COR-L47 (cell line): ENCODE results near the gene TCEA2.
A peak's percentile ranks its signal among the peaks of the same experiment; 100 is the strongest.

ENCODE experiments used
- DNase-seq: peaks from one replicate; lab custom pipeline; 2025; lab: John Stamatoyannopoulos, UW

Gene TCEA2

DNA sequence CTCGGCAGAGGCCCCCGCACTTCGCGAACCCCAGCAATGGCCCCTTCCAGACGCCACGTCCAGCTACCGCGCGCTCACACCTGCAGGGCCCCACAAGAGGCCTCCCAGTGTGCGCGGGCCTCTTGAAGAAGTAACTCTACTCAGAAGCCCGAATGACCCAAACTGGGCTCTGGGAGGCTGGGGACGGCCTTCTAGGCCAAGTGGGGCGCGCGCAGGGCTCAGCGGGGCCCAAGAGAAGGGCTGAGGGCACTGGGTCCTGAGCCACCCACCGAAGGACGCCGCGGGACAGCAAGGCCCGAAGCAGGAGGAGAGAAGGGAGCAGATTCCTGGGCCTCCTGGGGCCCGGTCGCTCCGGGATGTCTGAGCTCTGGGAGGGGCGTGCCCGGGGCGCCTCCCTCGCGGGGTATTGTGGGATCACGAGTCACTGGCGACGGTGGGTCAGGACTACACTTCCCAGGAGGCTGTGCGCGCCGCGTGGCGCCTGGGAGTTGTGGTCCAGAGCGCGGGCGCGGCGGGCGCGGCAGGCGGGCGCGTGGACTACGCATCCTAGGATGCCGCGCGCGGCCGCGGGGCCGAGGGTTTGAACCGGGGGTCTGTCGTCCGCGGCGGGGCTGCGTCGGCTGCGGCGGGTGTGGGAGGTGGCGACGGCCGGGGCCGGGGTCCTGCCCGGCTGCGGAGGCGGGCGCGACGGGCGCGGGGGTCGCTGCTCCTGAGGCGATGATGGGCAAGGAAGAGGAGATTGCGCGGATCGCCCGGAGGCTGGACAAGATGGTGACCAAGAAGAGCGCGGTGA is at the start of gene TCEA2:
Gene TCEA2 (plus strand): TSS at position 603 of the 793 bp plus-strand sequence. CDS start 115 bp downstream, at position 718.
- peak; percentile 93 for DNase-seq

DNA sequence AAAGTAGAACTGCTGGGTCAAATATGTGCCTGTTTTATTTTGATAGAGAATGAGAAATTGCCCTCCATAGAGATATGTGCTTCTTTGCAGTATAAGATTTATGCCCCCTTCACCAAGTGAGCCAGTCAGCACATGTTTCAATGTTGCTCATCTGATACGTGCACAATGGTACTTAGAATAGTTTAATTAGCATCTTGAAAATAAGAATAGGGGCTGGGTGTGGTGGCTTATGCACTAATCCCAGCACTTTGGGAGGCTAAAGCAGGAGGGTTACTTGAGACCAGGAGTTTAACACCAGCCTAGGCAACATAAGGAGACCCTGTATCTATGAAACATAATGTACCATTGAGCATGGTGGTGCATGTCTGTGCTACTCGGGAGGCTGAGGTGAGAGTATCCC is 47.4 kb upstream of the TCEA2 start:
- DNase-seq, result no peak

DNA sequence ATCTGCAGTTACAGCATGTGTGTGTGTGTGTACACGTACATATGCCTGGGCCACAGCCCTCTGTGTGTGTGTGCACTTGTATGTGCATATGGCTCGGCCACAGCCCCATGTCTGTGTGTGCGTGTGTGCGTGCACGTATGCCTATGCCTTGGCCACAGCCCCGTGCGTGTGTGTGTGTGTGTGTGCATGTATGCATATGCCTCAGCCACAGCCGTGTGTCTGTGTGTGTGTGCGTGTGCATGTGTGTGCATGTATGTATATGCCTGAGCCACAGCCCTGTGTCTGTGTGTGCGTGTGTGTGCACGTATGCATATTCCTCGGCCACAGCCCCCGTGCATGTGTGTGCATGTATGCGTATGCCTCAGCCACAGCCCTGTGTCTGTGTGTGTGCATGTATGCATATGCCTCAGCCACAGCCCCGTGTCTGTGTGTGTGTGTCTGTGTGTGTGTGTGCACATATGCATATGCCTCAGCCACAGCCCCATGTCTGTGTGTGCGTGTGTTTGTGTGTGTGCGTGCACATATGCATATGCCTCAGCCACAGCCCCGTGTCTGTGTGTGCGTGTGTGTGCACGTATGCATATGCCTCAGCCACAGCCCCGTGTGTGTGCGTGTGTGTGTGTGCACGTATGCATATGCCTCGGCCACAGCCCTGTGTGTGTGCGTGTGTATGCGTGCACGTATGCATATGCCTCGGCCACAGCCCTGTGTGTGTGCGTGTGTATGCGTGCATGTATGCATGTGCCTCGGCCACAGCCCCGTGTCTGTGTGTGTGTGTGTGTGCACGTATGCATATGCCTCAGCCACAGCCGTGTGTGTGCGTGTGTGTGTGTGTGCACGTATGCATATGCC is 41.6 kb upstream of the TCEA2 start:
- DNase-seq, result no peak

GRCh38 chr20:64022671-64023360 is 40.2 kb upstream of the TCEA2 start:
- no peak for DNase-seq

DNA sequence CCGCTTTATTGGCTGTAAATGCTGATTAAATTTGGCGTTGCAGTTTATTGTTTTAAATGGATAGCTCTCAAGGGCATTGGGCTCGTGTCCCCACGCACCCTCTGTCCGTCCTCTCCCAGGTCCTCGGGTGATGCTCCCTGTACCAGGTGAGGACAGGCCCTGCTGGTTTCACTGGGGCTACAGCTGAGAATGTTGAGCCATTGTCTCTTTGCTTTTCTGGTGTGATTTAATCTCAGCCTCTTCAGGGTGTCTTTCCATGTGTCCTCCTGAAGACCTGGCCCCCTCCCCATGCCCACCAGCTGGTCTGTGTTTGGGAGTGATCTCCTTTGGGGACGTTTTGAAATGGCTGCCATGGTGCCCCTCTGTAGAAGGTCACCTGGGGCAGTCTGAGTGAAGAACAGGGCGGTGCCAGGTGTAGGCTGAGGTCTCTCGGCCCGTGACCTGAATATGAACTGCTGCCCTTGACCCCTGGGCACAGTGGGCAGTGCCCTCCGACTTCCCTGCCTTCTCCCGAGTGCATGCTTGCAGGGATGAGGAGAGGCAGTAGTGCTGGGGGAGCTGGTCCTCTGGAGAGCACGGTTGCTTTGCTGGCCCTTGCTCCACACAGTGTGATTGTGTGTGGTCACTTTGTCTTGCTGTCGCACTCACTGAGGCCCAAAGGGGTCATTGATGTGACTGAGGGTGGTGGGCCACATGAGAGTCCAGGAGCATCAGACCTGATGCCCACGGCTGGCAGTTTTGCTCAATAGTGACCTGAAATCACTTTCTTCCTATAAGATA is 39.4 kb upstream of the TCEA2 start:
- no peak for DNase-seq

DNA sequence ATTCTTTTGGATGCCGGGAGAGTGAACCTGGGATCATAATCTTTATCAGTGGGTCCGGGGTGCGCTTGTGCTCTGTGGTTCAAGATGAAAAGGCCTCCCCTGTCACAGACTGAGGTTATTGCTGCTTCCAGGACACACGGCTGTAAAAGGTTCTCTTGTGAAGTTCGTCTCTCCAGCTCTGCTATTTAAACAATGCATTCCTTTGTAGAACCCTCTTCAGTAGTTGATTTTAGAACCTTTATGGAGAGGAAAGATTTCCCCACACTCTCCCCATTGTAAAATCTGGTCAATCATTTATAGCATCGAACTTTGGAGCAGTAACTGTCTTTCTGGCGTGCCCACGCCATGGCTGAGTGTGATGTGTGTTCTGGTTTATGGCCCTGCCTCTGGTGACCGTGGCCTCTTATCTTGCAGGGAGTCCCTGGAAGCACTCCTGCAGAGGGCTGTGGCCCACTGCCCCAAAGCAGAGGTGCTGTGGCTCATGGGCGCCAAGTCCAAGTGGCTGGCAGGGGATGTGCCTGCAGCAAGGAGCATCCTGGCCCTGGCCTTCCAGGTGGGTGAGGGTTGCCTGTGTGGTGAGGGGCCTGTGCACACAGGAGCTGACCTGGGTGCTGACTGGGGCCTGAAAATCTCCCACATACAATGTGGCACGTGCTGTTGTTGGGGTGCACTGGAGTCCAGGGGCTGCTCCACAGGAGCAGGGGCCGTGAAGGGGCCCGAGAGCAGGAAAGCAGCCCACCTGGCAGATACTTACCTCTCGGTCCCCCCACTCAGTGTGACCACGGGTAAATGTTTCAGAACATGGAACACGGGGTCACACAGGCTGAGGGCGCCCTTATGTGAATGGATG is 38.6 kb upstream of the TCEA2 start:
- DNase-seq, result no peak

GRCh38 chr20:64025101-64025825 is 37.7 kb upstream of the TCEA2 start:
- DNase-seq, result no peak

- DNase-seq, result no peak
Observed at GRCh38 chr20:64025826-64026412, 37.1 kb upstream of the TCEA2 start.

- DNase-seq, result no peak
Observed at GRCh38 chr20:64027981-64028685, 34.9 kb upstream of the TCEA2 start.

DNA sequence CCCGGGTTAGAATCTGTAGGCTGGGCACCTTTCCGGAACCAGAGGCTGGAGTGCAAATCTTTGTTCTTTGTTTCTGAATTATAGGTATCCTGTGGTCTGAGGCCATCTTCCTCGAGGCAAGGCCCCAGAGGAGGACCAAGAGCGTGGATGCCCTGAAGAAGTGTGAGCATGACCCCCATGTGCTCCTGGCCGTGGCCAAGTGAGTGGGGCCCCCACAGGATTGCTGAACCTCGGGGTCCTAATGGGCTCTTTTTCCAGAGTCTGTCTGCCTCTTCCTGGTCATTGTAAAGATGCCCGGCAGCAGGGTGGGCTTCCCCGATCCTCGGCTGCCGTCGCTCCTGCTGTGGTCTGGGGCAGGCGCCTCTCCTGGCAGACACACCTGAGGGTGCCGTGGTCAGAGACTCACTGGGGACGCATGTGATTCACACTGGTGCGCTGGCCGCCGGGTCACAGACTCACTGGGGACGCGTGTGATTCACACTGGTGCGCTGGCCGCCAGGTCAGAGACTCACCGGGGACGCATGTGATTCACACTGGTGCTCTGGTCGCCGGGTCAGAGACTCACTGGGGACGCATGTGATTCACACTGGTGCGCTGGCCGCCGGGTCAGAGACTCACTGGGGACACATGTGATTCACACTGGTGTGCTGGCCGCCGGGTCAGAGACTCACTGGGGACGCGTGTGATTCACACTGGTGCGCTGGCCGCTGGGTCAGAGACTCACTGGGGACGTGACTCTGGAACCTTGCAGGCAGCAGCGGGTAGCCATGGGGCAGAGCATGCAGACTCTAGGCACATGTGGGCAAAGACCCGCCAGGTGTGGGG is 33.5 kb upstream of the TCEA2 start:
- DNase-seq, result no peak

DNA sequence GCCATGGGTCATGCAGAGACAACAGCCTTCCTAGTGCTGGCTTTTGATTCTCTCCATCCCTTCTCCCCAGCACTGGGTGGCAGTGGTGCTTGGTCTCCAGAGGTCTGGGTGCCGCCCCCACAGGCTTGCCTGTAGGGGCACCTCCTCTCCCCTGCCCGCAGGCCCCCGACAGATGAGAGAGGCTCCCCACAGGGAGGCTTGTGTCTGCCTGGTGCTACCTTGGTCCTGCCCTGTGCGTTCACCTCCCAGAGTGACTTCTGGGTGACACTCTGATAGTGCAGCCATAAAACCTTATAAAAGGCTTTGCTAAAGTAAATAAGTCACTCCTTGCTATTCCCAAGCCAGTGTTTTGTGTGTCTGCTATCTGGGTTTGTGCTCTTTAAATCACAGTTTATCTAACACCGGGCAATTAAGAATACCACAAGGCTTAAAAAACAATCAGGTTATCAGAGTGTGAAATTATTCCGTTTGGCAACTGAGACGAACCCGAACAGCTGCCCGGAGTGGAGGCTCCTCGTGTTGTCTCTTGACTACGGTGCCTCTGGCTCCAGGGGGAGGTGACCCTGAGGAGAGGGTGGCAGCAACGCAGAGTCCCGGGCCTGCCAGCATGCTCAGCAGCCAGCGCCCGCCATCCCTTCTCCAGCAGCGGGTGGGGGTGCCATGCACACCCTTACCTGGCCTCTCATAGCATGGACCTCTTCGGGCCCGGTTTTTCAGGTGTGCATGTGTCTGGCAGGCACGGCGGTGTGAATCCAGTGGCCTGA is 32.4 kb upstream of the TCEA2 start:
- no peak for DNase-seq

GRCh38 chr20:64031822-64032314 is 31.1 kb upstream of the TCEA2 start:
- no peak for DNase-seq

- no peak for DNase-seq
Observed at GRCh38 chr20:64032706-64033624, 30.0 kb upstream of the TCEA2 start.

DNA sequence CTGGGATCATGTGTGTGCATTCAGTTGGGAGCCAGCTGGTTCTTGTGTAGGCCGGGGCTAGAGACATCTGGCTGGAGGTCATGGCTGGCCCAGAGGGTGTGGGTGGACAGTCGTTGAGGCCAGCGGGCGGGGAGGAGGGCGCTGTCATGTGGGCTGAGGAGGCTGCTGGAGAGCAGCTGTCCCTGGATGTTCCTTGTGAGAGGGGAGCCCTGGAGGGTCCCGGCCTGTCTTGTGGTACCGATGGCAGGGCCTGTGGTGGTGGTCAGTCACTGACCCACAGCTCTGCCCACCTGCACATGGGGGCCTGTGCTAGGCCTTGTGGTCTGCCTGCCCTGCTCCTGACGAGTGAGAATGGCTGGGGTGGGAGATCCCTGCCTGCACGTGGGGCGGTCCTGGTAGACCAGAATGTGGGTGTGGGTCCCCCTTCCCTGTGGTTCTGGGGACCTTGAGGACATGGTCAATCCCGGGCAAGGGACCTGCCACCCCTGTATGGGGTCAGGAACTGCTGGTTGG is 29.0 kb upstream of the TCEA2 start:
- DNase-seq, result no peak

- DNase-seq, result no peak
Observed at GRCh38 chr20:64035066-64035932, 27.7 kb upstream of the TCEA2 start.
